ENCODE measurements around the gene TMEM69.

TMEM69 gene

GRCh38 chr1:45685308-45686014 lies 2.5 kb upstream of the TMEM69 start:
- WGBS, 2 donors (ENCODE audit: extremely low coverage in 2 of 2, insufficient read length in 2 of 2, insufficient replicate concordance in 1 of 2), result no CpG with 5 or more reads among the region's 13 CpGs

GRCh38 chr1:45686015-45686287 lies 2.0 kb upstream of the TMEM69 start:
- H3K4me3 ChIP-seq (ENCODE audit: low read length in 2 of 2), result peak overlapping the region; percentile 74 to 94
- H3K4me1 ChIP-seq (ENCODE audit: control insufficient read depth in 2 of 2, insufficient read depth in 1 of 2, low read depth in 1 of 2, low read length in 2 of 2), result peaks cover 2 to 4% of the 10 kb centered on the region in 2 donors
- no peak for DNase-seq (ENCODE audit: low spot score)
- WGBS, 2 donors (ENCODE audit: extremely low coverage in 2 of 2, insufficient read length in 2 of 2, insufficient replicate concordance in 1 of 2), result no CpG with 5 or more reads among the region's 27 CpGs
- no peak overlapping the region for H3K4ac ChIP-seq (ENCODE audit: low read length)
- peak overlapping the region; percentile 95 for H3K9ac ChIP-seq (ENCODE audit: low read depth, low read length, poor library complexity)
- H4K8ac ChIP-seq (ENCODE audit: low read depth, low read length), result no peak overlapping the region
- H3K79me1 ChIP-seq (ENCODE audit: low read depth, low read length), result peaks cover 2% of the 10 kb centered on the region
- peak overlapping the region; percentile 94 for H3K18ac ChIP-seq (ENCODE audit: low read length)
- no peaks in the 10 kb centered on the region for H3K27me3 ChIP-seq (ENCODE audit: control insufficient read depth in 3 of 3, insufficient read depth in 3 of 3, low read depth in 1 of 3, low read length in 3 of 3)
- peak overlapping the region; percentile 95 for H3K14ac ChIP-seq (ENCODE audit: low read length)
- H3K9me3 ChIP-seq (replicated peaks in 1 of 2; ENCODE audit: control insufficient read depth in 2 of 2, insufficient read depth in 1 of 2, low read depth in 1 of 2, low read length in 2 of 2), result no peaks in the 10 kb centered on the region
- peak overlapping the region; percentile 94 for H3K23ac ChIP-seq (ENCODE audit: low read depth, low read length, poor library complexity)
- no peak overlapping the region for H2BK120ac ChIP-seq (ENCODE audit: low read depth, low read length)
- peak overlapping the region; percentile 57 for H2AK5ac ChIP-seq (ENCODE audit: low read depth, low read length)
- H2BK12ac ChIP-seq (ENCODE audit: low read length), result no peak overlapping the region
- no peak overlapping the region for H2BK15ac ChIP-seq (ENCODE audit: low read length)
- peak overlapping the region; percentile 34 for H3K4me2 ChIP-seq (ENCODE audit: insufficient read depth, low read length, poor library complexity, severe bottlenecking)
- peak overlapping the region; percentile 91 for H3K27ac ChIP-seq (replicated peaks; ENCODE audit: low read length)
- no peak overlapping the region for H4K91ac ChIP-seq (ENCODE audit: low read depth, low read length, poor library complexity)
- H2BK5ac ChIP-seq (ENCODE audit: low read length), result no peak overlapping the region
- peaks cover 0 to 16% of the 10 kb centered on the region in 2 donors for H3K36me3 ChIP-seq (replicated peaks in 1 of 2; ENCODE audit: control insufficient read depth in 2 of 2, insufficient read depth in 2 of 2, low read length in 2 of 2)
- peak overlapping the region; percentile 93 for H2AFZ ChIP-seq (ENCODE audit: low read length)

More at GRCh38 chr1:45685308-45686014, 2.5 kb upstream of the TMEM69 start:
- no peak for DNase-seq (ENCODE audit: low spot score)
- Histone ChIP-seq H3K4me1 (ENCODE audit: control insufficient read depth in 2 of 2, insufficient read depth in 1 of 2, low read depth in 1 of 2, low read length in 2 of 2) (peaks cover 2 to 4% of the 10 kb centered on the region in 2 donors), H3K14ac (ENCODE audit: low read length) (no peak overlapping the region), H3K23ac (ENCODE audit: low read depth, low read length, poor library complexity) (no peak overlapping the region), H2BK120ac (ENCODE audit: low read depth, low read length) (no peak overlapping the region), H2AK5ac (ENCODE audit: low read depth, low read length) (no peak overlapping the region), H2BK12ac (ENCODE audit: low read length) (no peak overlapping the region), H3K79me1 (ENCODE audit: low read depth, low read length) (peaks cover 2% of the 10 kb centered on the region), H3K18ac (ENCODE audit: low read length) (no peak overlapping the region), H3K9me3 (replicated peaks in 1 of 2; ENCODE audit: control insufficient read depth in 2 of 2, insufficient read depth in 1 of 2, low read depth in 1 of 2, low read length in 2 of 2) (no peaks in the 10 kb centered on the region), H3K4me2 (ENCODE audit: insufficient read depth, low read length, poor library complexity, severe bottlenecking) (peak overlapping the region; percentile 34), H2BK15ac (ENCODE audit: low read length) (no peak overlapping the region), H3K27me3 (ENCODE audit: control insufficient read depth in 3 of 3, insufficient read depth in 3 of 3, low read depth in 1 of 3, low read length in 3 of 3) (no peaks in the 10 kb centered on the region), H3K27ac (replicated peaks; ENCODE audit: low read length) (peak overlapping the region; percentile 91), H3K9ac (ENCODE audit: low read depth, low read length, poor library complexity) (no peak overlapping the region), H3K36me3 (replicated peaks in 1 of 2; ENCODE audit: control insufficient read depth in 2 of 2, insufficient read depth in 2 of 2, low read length in 2 of 2) (peaks cover 0 to 11% of the 10 kb centered on the region in 2 donors), H4K91ac (ENCODE audit: low read depth, low read length, poor library complexity) (no peak overlapping the region), H4K8ac (ENCODE audit: low read depth, low read length) (no peak overlapping the region), H3K4me3 (ENCODE audit: low read length in 2 of 2) (peak overlapping the region; percentile 74 to 94), H3K4ac (ENCODE audit: low read length) (no peak overlapping the region), H2BK5ac (ENCODE audit: low read length) (no peak overlapping the region), H2AFZ (ENCODE audit: low read length) (peak overlapping the region; percentile 93)

- peaks cover 0 to 19% of the 10 kb centered on the region in 2 donors for H3K36me3 ChIP-seq (replicated peaks in 1 of 2; ENCODE audit: control insufficient read depth in 2 of 2, insufficient read depth in 2 of 2, low read length in 2 of 2)
- no peaks in the 10 kb centered on the region for H3K9me3 ChIP-seq (replicated peaks in 1 of 2; ENCODE audit: control insufficient read depth in 2 of 2, insufficient read depth in 1 of 2, low read depth in 1 of 2, low read length in 2 of 2)
- H3K79me1 ChIP-seq (ENCODE audit: low read depth, low read length), result peaks cover 2% of the 10 kb centered on the region
- H3K14ac ChIP-seq (ENCODE audit: low read length), result peak within 1 kb of the TSS; percentile 95
- peak; percentile 96 for DNase-seq (ENCODE audit: low spot score)
- no CpG with 5 or more reads among the region's 52 CpGs for WGBS, 2 donors (ENCODE audit: extremely low coverage in 2 of 2, insufficient read length in 2 of 2, insufficient replicate concordance in 1 of 2)
- H2BK5ac ChIP-seq (ENCODE audit: low read length), result peak within 1 kb of the TSS; percentile 88
- peak within 1 kb of the TSS; percentile 93 for H2AFZ ChIP-seq (ENCODE audit: low read length)
- peak within 1 kb of the TSS; percentile 95 for H3K9ac ChIP-seq (ENCODE audit: low read depth, low read length, poor library complexity)
- H3K27ac ChIP-seq (replicated peaks; ENCODE audit: low read length), result peak within 1 kb of the TSS; percentile 91
- no peak within 1 kb of the TSS for H4K8ac ChIP-seq (ENCODE audit: low read depth, low read length)
- no peak within 1 kb of the TSS for H2BK120ac ChIP-seq (ENCODE audit: low read depth, low read length)
- peak within 1 kb of the TSS; percentile 74 to 94 for H3K4me3 ChIP-seq (ENCODE audit: low read length in 2 of 2)
- no peak within 1 kb of the TSS for H2BK15ac ChIP-seq (ENCODE audit: low read length)
- no peak within 1 kb of the TSS for H3K4ac ChIP-seq (ENCODE audit: low read length)
- H2AK5ac ChIP-seq (ENCODE audit: low read depth, low read length), result peak within 1 kb of the TSS; percentile 80
- H3K27me3 ChIP-seq (ENCODE audit: control insufficient read depth in 3 of 3, insufficient read depth in 3 of 3, low read depth in 1 of 3, low read length in 3 of 3), result no peaks in the 10 kb centered on the region
- no peak within 1 kb of the TSS for H4K91ac ChIP-seq (ENCODE audit: low read depth, low read length, poor library complexity)
- peak within 1 kb of the TSS; percentile 96 for H3K18ac ChIP-seq (ENCODE audit: low read length)
- H3K4me2 ChIP-seq (ENCODE audit: insufficient read depth, low read length, poor library complexity, severe bottlenecking), result peak within 1 kb of the TSS; percentile 90
- H3K4me1 ChIP-seq (ENCODE audit: control insufficient read depth in 2 of 2, insufficient read depth in 1 of 2, low read depth in 1 of 2, low read length in 2 of 2), result peaks cover 2 to 4% of the 10 kb centered on the region in 2 donors
- H3K23ac ChIP-seq (ENCODE audit: low read depth, low read length, poor library complexity), result peak within 1 kb of the TSS; percentile 94
- H2BK12ac ChIP-seq (ENCODE audit: low read length), result no peak within 1 kb of the TSS
Observed at GRCh38 chr1:45686288-45687013, 1.5 kb upstream of the TMEM69 start, which contains the start of gene GPBP1L1. Gene GPBP1L1 (minus strand): TSS chr1:45686533. CDS start chr1:45659087, 27,446 bp downstream.
